NCI-H446 treated with DMSO at 0.1 percent for 48 hours (cell line): ENCODE data around the gene ZNF148.

Experiments
- DNase-seq: peaks from one replicate; lab custom pipeline; 2025; lab: John Stamatoyannopoulos, UW

ZNF148 gene

GRCh38 chr3:125219261-125219701, 155.8 kb downstream of the ZNF148 start:
- no peak for DNase-seq

GRCh38 chr3:125214738-125215137, 160.4 kb downstream of the ZNF148 start:
- DNase-seq, result no peak

- DNase-seq, result no peak
These were observed 161.1 kb downstream of the ZNF148 start for GRCh38 chr3:125213946-125214542.

GRCh38 chr3:125213364-125213755, 161.8 kb downstream of the ZNF148 start:
- no peak for DNase-seq

GRCh38 chr3:125212509-125213363, 162.4 kb downstream of the ZNF148 start, which contains the start of gene SLC12A8:
Gene SLC12A8 (minus strand): TSS chr3:125212748. CDS start chr3:125211349, 1,399 bp downstream.
- no peak for DNase-seq

- no peak for DNase-seq
These were observed 163.0 kb downstream of the ZNF148 start for GRCh38 chr3:125212091-125212508.

GRCh38 chr3:125211523-125212090, 163.5 kb downstream of the ZNF148 start:
- DNase-seq, result no peak

- DNase-seq, result no peak
These were observed 167.1 kb downstream of the ZNF148 start for GRCh38 chr3:125207949-125208568.

- peak; percentile 69 for DNase-seq
These were observed 167.6 kb downstream of the ZNF148 start for GRCh38 chr3:125207507-125207906.

- no peak for DNase-seq
These were observed 168.2 kb downstream of the ZNF148 start for GRCh38 chr3:125206934-125207333.

- no peak for DNase-seq
These were observed 171.4 kb downstream of the ZNF148 start for GRCh38 chr3:125203731-125204130.

- peak; percentile 13 for DNase-seq
These were observed 172.9 kb downstream of the ZNF148 start for GRCh38 chr3:125202197-125202596.

GRCh38 chr3:125200731-125201139, 174.4 kb downstream of the ZNF148 start:
- no peak for DNase-seq

- DNase-seq, result no peak
These were observed 180.1 kb downstream of the ZNF148 start for GRCh38 chr3:125194849-125195601.

GRCh38 chr3:125194061-125194848, 180.9 kb downstream of the ZNF148 start:
- no peak for DNase-seq

GRCh38 chr3:125192190-125193035, 182.7 kb downstream of the ZNF148 start:
- DNase-seq, result no peak

GRCh38 chr3:125191730-125192129, 183.4 kb downstream of the ZNF148 start:
- no peak for DNase-seq

GRCh38 chr3:125191256-125191655, 183.9 kb downstream of the ZNF148 start:
- DNase-seq, result no peak

- no peak for DNase-seq
These were observed 184.3 kb downstream of the ZNF148 start for GRCh38 chr3:125190786-125191185.
